Testis (tissue), 2 donors: ENCODE data around the gene TSPAN13.

Source experiments
- CTCF ChIP-seq, 3 experiments: fragments of 450-650 bp in 2 of 3; fragments of 200-600 bp in 1 of 3; sonication (generic) in 1 of 3; IDR thresholded peaks; one replicate each; pipeline ENCODE4 v1.5.1; 2016 to 2019; ENCODE audit warnings: antibody characterized with exemption in 3 of 3, mild to moderate bottlenecking in 2 of 3, moderate library complexity in 1 of 3
- POLR2A ChIP-seq: fragments of 450-650 bp; IDR thresholded peaks from one replicate; pipeline ENCODE4 v1.6.1; 2017; ENCODE audit warnings: antibody characterized with exemption, mild to moderate bottlenecking, moderate library complexity

- TF ChIP-seq POLR2A (no peak), CTCF (IDR thresholded peaks at IDR 0.05) (no peak)
Measured at GRCh38 chr7:16765436-16765859, 11.9 kb downstream of the TSPAN13 start.
